HepG2 (cell line): ENCODE data around the gene PRKACB. TPM values are rescaled to one million over a fixed set of nuclear protein-coding genes. Genes with fewer than 3 reads are reported as not detected.

Experiments
- ATAC-seq: fragments of 200-7000 bp; cut with Tn5 transposase; 3 replicates; pipeline ENCODE4 v1.9.1; 2020; ENCODE audit warnings: mild to moderate bottlenecking, moderate library complexity
- BruUV-seq: library from RNA; stranded (reverse); fragments of 400-500 nt; replicated peaks from 2 replicates; lab custom pipeline; 2021; lab: Mats Ljungman, UMichigan
- CTCF ChIA-PET: fragments of 300-600 bp; formaldehyde crosslinking; extraction: SDS; loops from one replicate; lab custom pipeline; 2021; ENCODE audit warnings: low total read pairs, inconsistent platforms, low intra/inter-chr PET ratio; lab: Yijun Ruan, JAX
- POLR2A ChIA-PET: fragments of 350-600 bp; sonication (Branson Sonifier 250); formaldehyde crosslinking; loops from one replicate; lab custom pipeline; 2020; ENCODE audit warnings: antibody characterized with exemption, inconsistent platforms; lab: Yijun Ruan, JAX
- DNase-seq: peaks from one replicate; pipeline ENCODE4 v3.0.0-alpha.2; 2015; ENCODE audit warnings: low spot score
- FAIRE-seq: peaks from 3 replicates; lab custom pipeline; 2011; peaks lifted over from hg19 to GRCh38; lab: Jason Lieb, UNC
- H2AFZ ChIP-seq: one replicate; pipeline ENCODE4 v1.6.1; 2011; ENCODE audit warnings: low read length, inconsistent platforms
- H3K27ac ChIP-seq: fragments of 300-600 bp; 3 replicates; pipeline ENCODE4 v1.8.0; 2011; ENCODE audit warnings: mixed run types, mild to moderate bottlenecking, mixed read lengths, low read length, inconsistent platforms; ENCODE audit not compliant: insufficient read depth; ENCODE audit errors: extremely low read length
- H3K27me3 ChIP-seq, 2 experiments: fragments of 200-600 bp in 1 of 2; 2 replicates in 1 of 2; 3 replicates in 1 of 2; pipeline versions ENCODE4 v1.6.0 to v1.8.0; 2011; ENCODE audit warnings: low read length in 2 of 2, mild to moderate bottlenecking in 2 of 2, moderate library complexity in 2 of 2, inconsistent platforms in 1 of 2; ENCODE audit not compliant: insufficient read depth in 2 of 2, control insufficient read depth in 1 of 2
- H3K36me3 ChIP-seq, 2 experiments: fragments of 200-600 bp in 1 of 2; replicated peaks in 1 of 2; 2 replicates in 1 of 2; 3 replicates in 1 of 2; pipeline versions ENCODE4 v1.5.1 to v1.8.0; 2011; ENCODE audit warnings: low read length in 2 of 2, inconsistent platforms in 1 of 2; ENCODE audit not compliant: insufficient read depth in 2 of 2, control insufficient read depth in 1 of 2
- H3K4me1 ChIP-seq: 2 replicates; pipeline ENCODE4 v1.5.1; 2012; ENCODE audit warnings: low read length, inconsistent platforms; ENCODE audit not compliant: insufficient read depth
- H3K4me2 ChIP-seq: 2 replicates; pipeline ENCODE4 v1.6.0; 2011; ENCODE audit warnings: low read depth, low read length, inconsistent platforms
- H3K4me3 ChIP-seq, 3 experiments: fragments of 200-600 bp in 1 of 3; sonication (generic), shearing (Covaris generic) in 1 of 3; replicated peaks in 1 of 3; 2 replicates each; pipeline ENCODE4 v1.5.1; 2011 to 2016; ENCODE audit warnings: low read length in 3 of 3, inconsistent platforms in 2 of 3, low read depth in 2 of 3, mild to moderate bottlenecking in 2 of 3, control low read depth in 1 of 3, mixed read lengths in 1 of 3; ENCODE audit not compliant: insufficient read depth in 1 of 3
- H3K79me2 ChIP-seq: one replicate; pipeline ENCODE4 v1.6.1; 2011; ENCODE audit warnings: low read length, inconsistent platforms; ENCODE audit not compliant: insufficient read depth
- H3K9ac ChIP-seq: 2 replicates; pipeline ENCODE4 v1.6.0; 2011; ENCODE audit warnings: mild to moderate bottlenecking, low read depth, low read length, inconsistent platforms; ENCODE audit not compliant: insufficient read depth
- H3K9me3 ChIP-seq: 2 replicates; pipeline ENCODE4 v1.5.1; 2012; ENCODE audit warnings: mild to moderate bottlenecking, low read length
- H4K20me1 ChIP-seq: 2 replicates; pipeline ENCODE4 v1.6.0; 2011; ENCODE audit warnings: inconsistent platforms, mild to moderate bottlenecking, low read length, moderate library complexity; ENCODE audit not compliant: insufficient read depth
- AKAP8 ChIP-seq: sonication (generic); formaldehyde crosslinking; IDR thresholded peaks from 2 replicates; pipeline ENCODE4 v1.5.1; 2020; ENCODE audit warnings: mild to moderate bottlenecking, missing genetic modification reagents
- CREB1 ChIP-seq, 2 experiments: fragments of 450-650 bp in 1 of 2; IDR thresholded peaks; 2 replicates each; pipeline ENCODE4 v1.6.1; 2016 to 2017; ENCODE audit warnings: control low read depth in 1 of 2, mild to moderate bottlenecking in 1 of 2, missing compliant biosample characterization in 1 of 2, missing genetic modification characterization in 1 of 2
- FOSL1 ChIP-seq: sonication (generic); formaldehyde crosslinking; IDR thresholded peaks from 2 replicates; pipeline ENCODE4 v1.9.0; 2021; ENCODE audit warnings: missing genetic modification reagents, borderline replicate concordance
- JUN ChIP-seq: sonication (generic); formaldehyde crosslinking; IDR thresholded peaks from 2 replicates; pipeline ENCODE4 v1.4.0; 2020; ENCODE audit warnings: mild to moderate bottlenecking, missing genetic modification reagents
- MBNL3 ChIP-seq: fragments of 250-450 bp; sonication (Bioruptor Pico); conservative IDR thresholded peaks from 2 replicates; pipeline ENCODE4 v1.8.0; 2022; ENCODE audit warnings: mild to moderate bottlenecking, inconsistent platforms
- PHF5A ChIP-seq: IDR thresholded peaks from one replicate; pipeline ENCODE4 v1.6.1; 2018; ENCODE audit warnings: low read depth, missing genetic modification reagents; ENCODE audit not compliant: unreplicated experiment
- RARA ChIP-seq: IDR thresholded peaks from 2 replicates; pipeline ENCODE4 v1.6.1; 2016; ENCODE audit warnings: missing genetic modification reagents, missing compliant biosample characterization
- RELA ChIP-seq: sonication (generic); formaldehyde crosslinking; IDR thresholded peaks from 2 replicates; pipeline ENCODE4 v1.4.0; 2020; ENCODE audit warnings: missing genetic modification reagents
- SIN3A ChIP-seq: IDR thresholded peaks from 2 replicates; pipeline ENCODE4 v1.6.1; 2011; ENCODE audit warnings: low read depth, mild to moderate bottlenecking, control low read depth, low read length, borderline replicate concordance
- ZFP1 ChIP-seq: IDR thresholded peaks from 2 replicates; pipeline ENCODE4 v1.6.1; 2016
- ZFY ChIP-seq: sonication (generic); formaldehyde crosslinking; IDR thresholded peaks from 2 replicates; pipeline ENCODE4 v1.4.0; 2020; ENCODE audit warnings: missing genetic modification reagents
- ZMYM4 ChIP-seq: sonication (generic); formaldehyde crosslinking; IDR thresholded peaks from 2 replicates; pipeline ENCODE4 v1.8.1; 2023; ENCODE audit warnings: mild to moderate bottlenecking, missing genetic modification reagents
- ZNF253 ChIP-seq: sonication (generic); formaldehyde crosslinking; IDR thresholded peaks from 2 replicates; pipeline ENCODE4 v1.8.0; 2022; ENCODE audit warnings: mild to moderate bottlenecking, missing genetic modification reagents, borderline replicate concordance
- ZNF275 ChIP-seq: sonication (generic); formaldehyde crosslinking; IDR thresholded peaks from 2 replicates; pipeline ENCODE4 v1.8.0; 2022; ENCODE audit warnings: missing genetic modification reagents, mild to moderate bottlenecking, inconsistent platforms, borderline replicate concordance
- ZNF414 ChIP-seq: sonication (generic); formaldehyde crosslinking; IDR thresholded peaks from 2 replicates; pipeline ENCODE4 v1.5.0; 2020; ENCODE audit warnings: missing genetic modification reagents
- ZNF549 ChIP-seq: sonication (generic); formaldehyde crosslinking; IDR thresholded peaks from 2 replicates; pipeline ENCODE4 v1.5.0; 2020; ENCODE audit warnings: missing genetic modification reagents
- ZNF766 ChIP-seq: sonication (generic); formaldehyde crosslinking; IDR thresholded peaks from 2 replicates; pipeline ENCODE4 v1.5.0; 2020; ENCODE audit warnings: missing genetic modification reagents, borderline replicate concordance
- WGBS: methylation state at CpG from one replicate; pipeline ENCODE4 v1.1.6; 2017; ENCODE audit warnings: low lambda C conversion rate; 5-methylcytosine and 5-hydroxymethylcytosine counted together
- in situ Hi-C: cut with HindIII; loops from 2 replicates; pipeline ENCODE4 v1.10.0; 2017; ENCODE audit warnings: low pct_unique_long_range_greater_than_20kb; ENCODE audit not compliant: extremely low pct_ligation_motif_present
- intact Hi-C: fragments of 100-400 bp; cut with micrococcal nuclease; formaldehyde crosslinking; loops from one replicate; pipeline ENCODE4 v1.10.0; 2022; ENCODE audit not compliant: unreplicated experiment
- polyA plus RNA-seq, 8 experiments: library from polyadenylated mRNA; depleted of rRNA in 3 of 8; stranded (reverse) in 7 of 8; unstranded in 1 of 8; fragments of >200 nt; fragmentation: Illumina TruSeq in 4 of 8; extraction: Trizol in 4 of 8; gene quantifications; 2 replicates each; pipeline versions ENCODE4 v1.2.1 to v1.2.3, GENCODE V29; 2011 to 2016; ENCODE audit warnings: low read depth in 4 of 8, missing spikeins in 1 of 8, mixed read lengths in 1 of 8; ENCODE audit not compliant: insufficient read depth in 1 of 8
- total RNA-seq, 5 experiments: library from RNA; depleted of rRNA; stranded (reverse); fragments of >200 nt; fragmentation: Illumina TruSeq; extraction: Trizol; gene quantifications; 2 replicates each; pipeline ENCODE4 v1.2.3, GENCODE V29; 2016; ENCODE audit warnings: low read depth in 1 of 5
- TF ChIP-seq, protein P1 (sequence below): sonication (generic); formaldehyde crosslinking; IDR thresholded peaks from 2 replicates; pipeline ENCODE4 v1.4.0; 2020; ENCODE audit warnings: missing genetic modification reagents

The PRKACB gene
- total and polyA plus RNA-seq, 2 of the 13 experiments (the other 11 are each of a cell fraction or from before 2014, with no cell fraction given) = 3.5 to 5.8 TPM

- intact Hi-C loops (no loop called here), in situ Hi-C loops (no loop called here)
- BruUV-seq = no TSS peak
- H3K4me3 ChIP-seq = no peak overlapping the region
- no peaks in the 10 kb centered on the region for H3K79me2 ChIP-seq
- no peak overlapping the region for H3K9ac ChIP-seq
- DNase-seq (no peak), ATAC-seq (no peak), FAIRE-seq (no peak)
- no peaks in the 10 kb centered on the region for H3K36me3 ChIP-seq
- CTCF ChIA-PET = no interaction called here
- 16% methylated on average over 1 of the region's 1 CpG for WGBS
- H3K9me3 ChIP-seq = no peaks in the 10 kb centered on the region
- no peaks in the 10 kb centered on the region for H3K4me1 ChIP-seq
- H4K20me1 ChIP-seq = no peaks in the 10 kb centered on the region
- H3K27me3 ChIP-seq = no peaks in the 10 kb centered on the region; a peak in 1 of 5 replicates
- H3K4me2 ChIP-seq = no peak overlapping the region
- POLR2A ChIA-PET = no interaction called here
- H2AFZ ChIP-seq = no peak overlapping the region
- no peak overlapping the region for H3K27ac ChIP-seq
- TF ChIP-seq ZNF766 (no peak), RARA (no peak), ZNF549 (no peak), CREB1 (IDR thresholded peaks at IDR 0.05) (no peak), CREB1 (CRISPR knock-in tag; IDR thresholded peaks at IDR 0.05) (no peak), MBNL3 (no peak), ZNF414 (CRISPR knock-in tag) (no peak), ZFP1 (no peak), ZNF275 (CRISPR knock-in tag) (no peak), JUN (CRISPR knock-in tag) (no peak), PHF5A (CRISPR knock-in tag) (no peak), AKAP8 (no peak), ZFY (CRISPR knock-in tag) (no peak), ZMYM4 (no peak), FOSL1 (CRISPR knock-in tag) (no peak), RELA (CRISPR knock-in tag) (no peak), SIN3A (no peak), ZNF253 (CRISPR knock-in tag) (no peak)
- TF ChIP-seq, protein P1, sequence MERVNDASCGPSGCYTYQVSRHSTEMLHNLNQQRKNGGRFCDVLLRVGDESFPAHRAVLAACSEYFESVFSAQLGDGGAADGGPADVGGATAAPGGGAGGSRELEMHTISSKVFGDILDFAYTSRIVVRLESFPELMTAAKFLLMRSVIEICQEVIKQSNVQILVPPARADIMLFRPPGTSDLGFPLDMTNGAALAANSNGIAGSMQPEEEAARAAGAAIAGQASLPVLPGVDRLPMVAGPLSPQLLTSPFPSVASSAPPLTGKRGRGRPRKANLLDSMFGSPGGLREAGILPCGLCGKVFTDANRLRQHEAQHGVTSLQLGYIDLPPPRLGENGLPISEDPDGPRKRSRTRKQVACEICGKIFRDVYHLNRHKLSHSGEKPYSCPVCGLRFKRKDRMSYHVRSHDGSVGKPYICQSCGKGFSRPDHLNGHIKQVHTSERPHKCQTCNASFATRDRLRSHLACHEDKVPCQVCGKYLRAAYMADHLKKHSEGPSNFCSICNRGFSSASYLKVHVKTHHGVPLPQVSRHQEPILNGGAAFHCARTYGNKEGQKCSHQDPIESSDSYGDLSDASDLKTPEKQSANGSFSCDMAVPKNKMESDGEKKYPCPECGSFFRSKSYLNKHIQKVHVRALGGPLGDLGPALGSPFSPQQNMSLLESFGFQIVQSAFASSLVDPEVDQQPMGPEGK (CRISPR knock-in tag) = no peak
These were observed 22.7 kb downstream of the PRKACB start for GRCh38 chr1:84166797-84167196.
